Erythroblast (primary cell): Measurements from ENCODE around the gene CCR7.

Experiments used
- DNase-seq, 2 experiments: peaks; one replicate each; lab custom pipeline; 2025; lab: John Stamatoyannopoulos, UW
- GATA1 ChIP-seq: IDR thresholded peaks from 2 replicates; pipeline ENCODE4 v1.6.1; 2011; ENCODE audit warnings: low read depth, mild to moderate bottlenecking, control low read depth, low read length, moderate library complexity
- POLR2A ChIP-seq: IDR thresholded peaks from 2 replicates; pipeline ENCODE4 v1.6.1; 2011; ENCODE audit warnings: mild to moderate bottlenecking, low read length

The CCR7 gene

GRCh38 chr17:40564883-40565768, at the start of gene CCR7:
Gene CCR7, minus strand, starts transcription at chr17:40565472. Its CDS starts 63 bp downstream, at chr17:40565409.
- peak; percentile 89 to 91 for DNase-seq
- no peak for TF ChIP-seq GATA1
- no peak for TF ChIP-seq POLR2A

GRCh38 chr17:40614431-40615067, 49.3 kb upstream of the CCR7 start:
- no peak for DNase-seq
- TF ChIP-seq GATA1, result no peak

GRCh38 chr17:40613467-40614154, 48.3 kb upstream of the CCR7 start:
- DNase-seq, result no peak

GRCh38 chr17:40612599-40613244, 47.5 kb upstream of the CCR7 start:
- no peak for DNase-seq
- no peak for TF ChIP-seq GATA1
- no peak for TF ChIP-seq POLR2A

More at GRCh38 chr17:40613467-40614154, 48.3 kb upstream of the CCR7 start:
- TF ChIP-seq POLR2A (no peak), GATA1 (no peak)

GRCh38 chr17:40611840-40612474, 46.7 kb upstream of the CCR7 start:
- no peak for DNase-seq
- TF ChIP-seq GATA1, result no peak
- no peak for TF ChIP-seq POLR2A

GRCh38 chr17:40610359-40610758, 45.1 kb upstream of the CCR7 start:
- no peak for TF ChIP-seq GATA1
- TF ChIP-seq POLR2A, result no peak
- DNase-seq, result no peak

GRCh38 chr17:40608061-40608581, 42.8 kb upstream of the CCR7 start:
- TF ChIP-seq POLR2A, result no peak
- TF ChIP-seq GATA1, result no peak
- no peak for DNase-seq

- TF ChIP-seq GATA1, result no peak
- TF ChIP-seq POLR2A, result no peak
- no peak for DNase-seq
These were observed 42.4 kb upstream of the CCR7 start for GRCh38 chr17:40607641-40608040.

GRCh38 chr17:40606548-40607353, 41.5 kb upstream of the CCR7 start:
- TF ChIP-seq POLR2A (no peak), GATA1 (no peak)
- DNase-seq, result no peak

GRCh38 chr17:40605306-40605705, 40.0 kb upstream of the CCR7 start:
- TF ChIP-seq POLR2A (no peak), GATA1 (no peak)
- DNase-seq, result no peak

GRCh38 chr17:40604327-40605080, 39.2 kb upstream of the CCR7 start:
- TF ChIP-seq GATA1, result no peak
- TF ChIP-seq POLR2A, result no peak
- DNase-seq, result no peak
